ENCODE results near the gene BRWD1. TPM values are rescaled to one million over a fixed set of nuclear protein-coding genes. Genes with fewer than 3 reads are reported as not detected.

Gene BRWD1
- total RNA-seq, 2 experiments from 2014 or later: 27.9 to 29.3 TPM

GRCh38 chr21:39334611-39335010 is 21.2 kb upstream of the BRWD1 start:
- Mint-ChIP-seq H3K4me3 (no peak overlapping the region), H3K36me3 (ENCODE audit: low read depth) (no peaks in the 10 kb centered on the region), H3K4me1 (ENCODE audit: low read depth) (no peaks in the 10 kb centered on the region), H3K27ac (no peak overlapping the region), H3K27me3 (no peaks in the 10 kb centered on the region), H3K9me3 (no peaks in the 10 kb centered on the region)
- TF ChIP-seq, protein P1, sequence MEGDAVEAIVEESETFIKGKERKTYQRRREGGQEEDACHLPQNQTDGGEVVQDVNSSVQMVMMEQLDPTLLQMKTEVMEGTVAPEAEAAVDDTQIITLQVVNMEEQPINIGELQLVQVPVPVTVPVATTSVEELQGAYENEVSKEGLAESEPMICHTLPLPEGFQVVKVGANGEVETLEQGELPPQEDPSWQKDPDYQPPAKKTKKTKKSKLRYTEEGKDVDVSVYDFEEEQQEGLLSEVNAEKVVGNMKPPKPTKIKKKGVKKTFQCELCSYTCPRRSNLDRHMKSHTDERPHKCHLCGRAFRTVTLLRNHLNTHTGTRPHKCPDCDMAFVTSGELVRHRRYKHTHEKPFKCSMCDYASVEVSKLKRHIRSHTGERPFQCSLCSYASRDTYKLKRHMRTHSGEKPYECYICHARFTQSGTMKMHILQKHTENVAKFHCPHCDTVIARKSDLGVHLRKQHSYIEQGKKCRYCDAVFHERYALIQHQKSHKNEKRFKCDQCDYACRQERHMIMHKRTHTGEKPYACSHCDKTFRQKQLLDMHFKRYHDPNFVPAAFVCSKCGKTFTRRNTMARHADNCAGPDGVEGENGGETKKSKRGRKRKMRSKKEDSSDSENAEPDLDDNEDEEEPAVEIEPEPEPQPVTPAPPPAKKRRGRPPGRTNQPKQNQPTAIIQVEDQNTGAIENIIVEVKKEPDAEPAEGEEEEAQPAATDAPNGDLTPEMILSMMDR (IDR thresholded peaks at IDR 0.05): no peak
- CTCF ChIA-PET: no interaction called here
- intact Hi-C loops (cut with micrococcal nuclease): no loop called here
- no peak for ATAC-seq
- POLR2A ChIA-PET: no interaction called here
- no peak for DNase-seq

DNA sequence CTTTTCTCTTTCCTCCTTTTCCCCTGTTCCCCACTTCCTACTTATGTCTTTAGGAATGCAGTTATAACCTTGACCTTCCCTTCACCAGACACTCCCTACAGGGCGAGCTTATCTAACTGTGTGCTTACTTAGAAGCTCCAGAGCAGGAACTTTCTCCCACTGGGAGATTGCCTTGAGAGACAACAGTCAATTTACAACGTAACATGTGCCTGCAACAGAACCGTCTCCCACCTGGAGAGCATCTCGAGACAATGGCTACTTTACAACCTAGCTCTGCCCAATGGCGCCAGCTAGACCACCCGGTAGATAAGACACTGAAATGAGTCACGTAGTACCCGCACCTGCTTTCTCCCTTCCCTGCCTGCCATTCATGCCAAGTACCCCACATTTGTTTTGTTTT is 18.7 kb upstream of the BRWD1 start:
- Mint-ChIP-seq H3K4me3 (no peak overlapping the region), H3K36me3 (ENCODE audit: low read depth) (no peaks in the 10 kb centered on the region), H3K27ac (no peak overlapping the region), H3K4me1 (ENCODE audit: low read depth) (no peaks in the 10 kb centered on the region), H3K9me3 (no peaks in the 10 kb centered on the region), H3K27me3 (peaks cover 2% of the 10 kb centered on the region)
- intact Hi-C loops (cut with micrococcal nuclease): no loop called here
- POLR2A ChIA-PET: interaction anchor here (0.7 to 1.5 kb wide), 3 partner anchors 9 to 48 kb away, joined by 3 to 5 read pairs (median 3); no protein-coding TSS in a partner anchor
- no peak for ATAC-seq
- no peak for DNase-seq
- CTCF ChIA-PET: no interaction called here
- TF ChIP-seq, protein P1 (IDR thresholded peaks at IDR 0.05): no peak

DNA sequence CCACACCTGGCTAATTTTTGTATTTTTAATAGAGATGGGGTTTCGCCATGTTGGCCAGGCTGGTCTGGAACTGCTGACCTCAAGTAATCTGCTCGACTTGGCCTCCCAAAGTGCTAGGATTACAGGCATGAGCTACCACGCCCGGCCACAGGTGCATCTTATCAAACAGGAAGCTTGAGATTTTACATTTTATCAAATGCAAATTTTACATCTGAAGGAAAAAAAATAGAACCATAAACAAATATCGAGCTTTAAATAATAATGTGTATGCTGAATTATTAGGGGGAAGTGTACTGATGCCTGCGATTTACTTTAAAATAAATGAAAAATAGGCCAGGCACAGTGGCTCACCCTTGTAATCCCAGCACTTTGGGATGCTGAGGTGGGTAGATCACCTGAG is 16.6 kb upstream of the BRWD1 start:
- H3K9me3 Mint-ChIP-seq: no peaks in the 10 kb centered on the region
- no peak overlapping the region for H3K27ac Mint-ChIP-seq
- no peak for DNase-seq
- no peaks in the 10 kb centered on the region for H3K4me1 Mint-ChIP-seq (ENCODE audit: low read depth)
- ChIA-PET CTCF (no interaction called here), POLR2A (interaction anchor here (1.4 kb wide), 1 partner anchor 13 kb away, joined by 3 read pairs; no protein-coding TSS in a partner anchor)
- H3K36me3 Mint-ChIP-seq (ENCODE audit: low read depth): no peaks in the 10 kb centered on the region
- no peak for ATAC-seq
- intact Hi-C loops (cut with micrococcal nuclease): no loop called here
- TF ChIP-seq, protein P1 (IDR thresholded peaks at IDR 0.05): no peak
- H3K4me3 Mint-ChIP-seq: no peak overlapping the region
- peaks cover 2% of the 10 kb centered on the region for H3K27me3 Mint-ChIP-seq

DNA sequence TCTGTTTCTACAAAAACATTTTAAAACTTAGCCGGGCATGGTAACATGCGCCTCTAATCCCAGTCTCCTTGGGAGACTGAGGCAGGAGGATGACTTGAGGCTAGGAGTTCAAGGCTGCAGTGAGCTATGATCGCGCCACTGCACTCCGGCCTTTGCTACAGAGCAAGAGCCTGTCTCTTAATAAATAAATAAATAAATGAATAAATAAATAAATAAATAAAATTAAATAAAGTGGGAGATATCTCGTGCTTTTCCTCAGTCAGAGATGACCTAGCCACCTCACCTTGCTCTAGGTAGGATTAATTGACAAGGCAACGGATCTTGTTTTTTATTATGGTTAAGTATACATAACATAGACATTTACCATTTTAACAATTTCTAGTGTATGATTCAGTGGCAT is 14.3 kb upstream of the BRWD1 start:
- Mint-ChIP-seq H3K27me3 (peaks cover 2% of the 10 kb centered on the region), H3K36me3 (ENCODE audit: low read depth) (no peaks in the 10 kb centered on the region), H3K4me1 (ENCODE audit: low read depth) (no peaks in the 10 kb centered on the region), H3K4me3 (no peak overlapping the region), H3K9me3 (no peaks in the 10 kb centered on the region), H3K27ac (no peak overlapping the region)
- intact Hi-C loops (cut with micrococcal nuclease): no loop called here
- no peak for DNase-seq
- no peak for ATAC-seq
- POLR2A ChIA-PET: no interaction called here
- TF ChIP-seq, protein P1 (IDR thresholded peaks at IDR 0.05): no peak
- CTCF ChIA-PET: no interaction called here

DNA sequence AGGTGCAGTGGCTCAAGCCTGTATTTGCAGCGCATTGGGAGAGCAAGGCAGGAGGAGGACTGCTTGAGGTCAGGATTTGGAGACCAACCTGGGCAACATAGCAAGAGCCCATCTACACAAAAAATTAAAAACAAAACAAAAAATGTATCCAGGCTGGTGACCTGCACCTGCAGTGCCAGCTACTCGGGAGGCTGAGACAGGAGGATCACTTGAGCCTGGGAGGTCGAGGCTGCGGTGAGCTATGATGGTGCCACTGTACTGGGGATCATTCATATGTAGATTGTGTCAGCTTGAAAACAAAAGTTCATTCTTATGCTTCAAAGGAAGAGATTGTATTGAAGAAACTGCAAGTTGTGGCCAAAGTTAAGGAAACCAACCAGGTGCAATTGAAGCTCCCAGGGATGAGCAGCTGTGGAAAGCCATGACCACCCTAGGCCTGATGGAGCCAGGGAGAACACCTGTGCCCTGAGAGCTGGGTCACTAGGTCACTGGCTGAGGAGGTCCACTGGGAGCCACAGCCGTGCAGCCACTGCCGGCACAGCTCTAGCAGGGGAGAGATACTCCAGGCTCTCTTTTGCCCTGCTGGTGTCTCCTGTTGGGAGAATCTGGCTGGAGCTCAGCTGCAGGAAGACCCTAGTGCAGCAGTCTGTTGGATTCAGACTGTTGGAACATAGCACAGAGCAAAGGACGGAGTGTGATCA is 13.3 kb upstream of the BRWD1 start:
- CTCF ChIA-PET: no interaction called here
- Mint-ChIP-seq H3K27ac (no peak overlapping the region), H3K27me3 (peaks cover 2% of the 10 kb centered on the region), H3K36me3 (ENCODE audit: low read depth) (no peaks in the 10 kb centered on the region), H3K4me3 (no peak overlapping the region), H3K9me3 (no peaks in the 10 kb centered on the region), H3K4me1 (ENCODE audit: low read depth) (no peaks in the 10 kb centered on the region)
- intact Hi-C loops (cut with micrococcal nuclease): no loop called here
- TF ChIP-seq, protein P1 (IDR thresholded peaks at IDR 0.05): no peak
- ATAC-seq (no peak), DNase-seq (no peak)
- POLR2A ChIA-PET: interaction anchor here (0.9 kb wide), 1 partner anchor 14 kb away, joined by 3 read pairs; no protein-coding TSS in a partner anchor
